B cell (primary cell): ENCODE results near the gene CPSF2. TPM values are rescaled to one million over a fixed set of nuclear protein-coding genes. Genes with fewer than 3 reads are reported as not detected.

Source experiments
- ATAC-seq: fragments of 200-7000 bp; cut with Tn5 transposase; one replicate; pipeline ENCODE4 v1.10.0; 2021; ENCODE audit warnings: low read depth, mild to moderate bottlenecking, moderate number of reproducible peaks, moderate library complexity
- CTCF ChIA-PET: fragments of 350-600 bp; sonication (Branson Sonifier 250); formaldehyde crosslinking; loops from one replicate; lab custom pipeline; 2021; ENCODE audit warnings: antibody characterized with exemption, inconsistent platforms; lab: Charles Lee
- POLR2A ChIA-PET: fragments of 350-600 bp; sonication (Branson Sonifier 250); formaldehyde crosslinking; loops from one replicate; lab custom pipeline; 2021; ENCODE audit warnings: antibody characterized with exemption; lab: Charles Lee
- DNase-seq: peaks from one replicate; pipeline ENCODE4 v3.0.0; 2013
- H2AFZ ChIP-seq: 2 replicates; pipeline ENCODE4 v1.6.1; 2012; ENCODE audit warnings: mild to moderate bottlenecking, low read depth, low read length; ENCODE audit not compliant: insufficient read depth, poor library complexity, severe bottlenecking
- H3K27ac ChIP-seq, 2 donors: 1 replicate in 1 of 2; 2 replicates in 1 of 2; pipeline ENCODE4 v1.5.1; 2012 to 2013; ENCODE audit warnings: low read length in 2 of 2, mild to moderate bottlenecking in 2 of 2, moderate library complexity in 1 of 2
- H3K27me3 ChIP-seq, 4 experiments: fragments of 200-600 bp in 1 of 4; sonication (generic) in 1 of 4; replicated peaks in 1 of 4; 1 replicate in 2 of 4; 2 replicates in 2 of 4; pipeline versions ENCODE4 v1.6.1 to v1.7.0; 2013 to 2016; ENCODE audit warnings: low read length in 3 of 4, mild to moderate bottlenecking in 2 of 4, mixed read lengths in 1 of 4, moderate library complexity in 1 of 4; ENCODE audit not compliant: insufficient read depth in 4 of 4, control insufficient read depth in 3 of 4; ENCODE audit errors: control extremely low read depth in 1 of 4
- H3K36me3 ChIP-seq, 2 experiments: replicated peaks in 1 of 2; 1 replicate in 1 of 2; 2 replicates in 1 of 2; pipeline versions ENCODE4 v1.6.1 to v1.7.1; 2013; ENCODE audit warnings: low read length in 1 of 2; ENCODE audit not compliant: insufficient read depth in 2 of 2, control insufficient read depth in 1 of 2; ENCODE audit errors: control extremely low read depth in 1 of 2, extremely low read depth in 1 of 2
- H3K4me1 ChIP-seq, 2 donors: fragments of 200-600 bp in 1 of 2; sonication (generic) in 1 of 2; 1 replicate in 1 of 2; 2 replicates in 1 of 2; pipeline versions ENCODE4 v1.5.1 to v1.6.1; 2013 to 2017; ENCODE audit warnings: low read length in 2 of 2; ENCODE audit not compliant: control insufficient read depth in 2 of 2, insufficient read depth in 2 of 2
- H3K4me2 ChIP-seq: replicated peaks from 2 replicates; pipeline ENCODE3; 2012; ENCODE audit warnings: mild to moderate bottlenecking, low read depth, low read length; ENCODE audit not compliant: poor library complexity, severe bottlenecking
- H3K4me3 ChIP-seq, 5 experiments: fragments of 200-600 bp in 1 of 5; sonication (generic) in 1 of 5; 1 replicate in 3 of 5; 2 replicates in 2 of 5; pipeline versions ENCODE4 v1.5.1 to v1.7.0; 2011 to 2016; ENCODE audit warnings: low read length in 4 of 5, mild to moderate bottlenecking in 4 of 5, low read depth in 2 of 5, control low read depth in 1 of 5, moderate library complexity in 1 of 5; ENCODE audit not compliant: insufficient read depth in 1 of 5; ENCODE audit errors: control extremely low read depth in 1 of 5, extremely low read depth in 1 of 5
- H3K79me2 ChIP-seq: fragments of 200-600 bp; sonication (generic); one replicate; pipeline ENCODE4 v1.6.0; 2016; ENCODE audit warnings: low read length; ENCODE audit not compliant: control insufficient read depth, insufficient read depth
- H3K9ac ChIP-seq: fragments of 200-600 bp; sonication (generic); 2 replicates; pipeline ENCODE4 v1.6.1; 2017; ENCODE audit warnings: mild to moderate bottlenecking, low read length, moderate library complexity
- H3K9me3 ChIP-seq, 3 donors: one replicate each; pipeline versions ENCODE4 v1.6.1 to v1.7.1; 2013; ENCODE audit warnings: low read length in 2 of 3; ENCODE audit not compliant: control insufficient read depth in 2 of 3, insufficient read depth in 1 of 3; ENCODE audit errors: control extremely low read depth in 1 of 3
- H4K20me1 ChIP-seq: 2 replicates; pipeline ENCODE4 v1.6.0; 2012; ENCODE audit warnings: mild to moderate bottlenecking, low read length; ENCODE audit not compliant: insufficient read depth, control insufficient read depth, poor library complexity, severe bottlenecking
- H3K27ac Mint-ChIP-seq: one replicate; pipeline ENCODE4 v1.8.0; 2021; ENCODE audit warnings: mixed read lengths
- H3K27me3 Mint-ChIP-seq: one replicate; pipeline ENCODE4 v1.8.0; 2021; ENCODE audit warnings: mixed read lengths
- H3K4me1 Mint-ChIP-seq: one replicate; pipeline ENCODE4 v1.8.0; 2021; ENCODE audit warnings: mixed read lengths
- H3K4me3 Mint-ChIP-seq: one replicate; pipeline ENCODE4 v1.8.0; 2021; ENCODE audit warnings: mixed read lengths
- H3K9me3 Mint-ChIP-seq: one replicate; pipeline ENCODE4 v1.8.0; 2022; ENCODE audit warnings: mixed read lengths; ENCODE audit not compliant: insufficient read depth
- EZH2 ChIP-seq: IDR thresholded peaks from 2 replicates; pipeline ENCODE4 v1.6.1; 2012; ENCODE audit warnings: borderline replicate concordance, low read depth, mild to moderate bottlenecking, moderate library complexity, low read length; ENCODE audit not compliant: insufficient read depth, poor library complexity, severe bottlenecking
- WGBS: methylation state at CpG from one replicate; pipeline ENCODE4 v1.1.5; 2013; ENCODE audit warnings: missing lambda C conversion rate; ENCODE audit not compliant: insufficient coverage; 5-methylcytosine and 5-hydroxymethylcytosine counted together
- intact Hi-C: fragments of 100-400 bp; cut with micrococcal nuclease; formaldehyde crosslinking; loops from one replicate; pipeline ENCODE4 v1.10.0; 2022
- polyA plus RNA-seq: library from polyadenylated mRNA; depleted of rRNA; stranded (reverse); fragments of >200 nt; gene quantifications from 2 replicates; pipeline ENCODE4 v1.2.3, GENCODE V29; 2012
- total RNA-seq, 2 donors: library from RNA; stranded (reverse); fragments of 120-200 nt in 1 of 2; gene quantifications; 1 replicate in 1 of 2; 2 replicates in 1 of 2; pipeline versions ENCODE4 v1.2.3 to v1.2.4, GENCODE V29; 2013 to 2022
- TF ChIP-seq, protein P1 (sequence below): fragments of 200-600 bp; IDR thresholded peaks from one replicate; pipeline ENCODE4 v1.8.0; 2022; ENCODE audit warnings: antibody characterized with exemption, mild to moderate bottlenecking

Gene CPSF2
- total and polyA plus RNA-seq, 2 donors (not counting 1 experiment from before 2014, with no cell fraction given): 5.2 to 42.6 TPM

- H3K4me3 Mint-ChIP-seq: no peak overlapping the region
- CTCF ChIA-PET: no interaction called here
Observed at GRCh38 chr14:92164958-92165357, 43.2 kb downstream of the CPSF2 start.

DNA sequence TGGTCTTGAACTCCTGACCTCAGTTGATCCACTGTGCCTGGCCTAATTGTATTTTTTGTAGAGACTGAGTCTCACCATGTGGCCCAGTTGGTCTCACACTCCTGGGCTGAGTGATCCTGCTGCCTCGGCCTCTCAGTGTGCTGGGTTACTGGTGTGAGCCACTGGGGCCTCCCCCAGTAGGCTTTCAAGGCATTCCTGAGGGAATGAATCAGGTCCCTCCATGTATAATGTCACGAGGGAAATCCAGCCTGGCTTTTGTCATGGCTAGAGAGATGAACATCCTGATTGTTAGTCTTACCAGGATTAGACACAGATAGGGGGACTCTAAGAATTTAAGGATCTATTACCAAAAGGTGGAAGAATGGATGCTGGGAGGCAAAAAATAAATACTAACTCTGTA lies 51.9 kb downstream of the CPSF2 start:
- CTCF ChIA-PET: no interaction called here
- Histone ChIP-seq H4K20me1 (no peaks in the 10 kb centered on the region), H3K9me3 (peaks cover 0 to 2% (median 0%) of the 10 kb centered on the region in 3 donors), H3K4me2 (no peak overlapping the region), H3K4me1 (no peaks in the 10 kb centered on the region), H3K79me2 (no peaks in the 10 kb centered on the region), H3K9ac (no peak overlapping the region), H3K27ac (no peak overlapping the region), H2AFZ (no peak overlapping the region), H3K27me3 (no peaks in the 10 kb centered on the region), H3K36me3 (peaks cover 0 to 2% of the 10 kb centered on the region in 2 experiments), H3K4me3 (no peak overlapping the region)
- intact Hi-C loops: no loop called here
- TF ChIP-seq, protein P1, sequence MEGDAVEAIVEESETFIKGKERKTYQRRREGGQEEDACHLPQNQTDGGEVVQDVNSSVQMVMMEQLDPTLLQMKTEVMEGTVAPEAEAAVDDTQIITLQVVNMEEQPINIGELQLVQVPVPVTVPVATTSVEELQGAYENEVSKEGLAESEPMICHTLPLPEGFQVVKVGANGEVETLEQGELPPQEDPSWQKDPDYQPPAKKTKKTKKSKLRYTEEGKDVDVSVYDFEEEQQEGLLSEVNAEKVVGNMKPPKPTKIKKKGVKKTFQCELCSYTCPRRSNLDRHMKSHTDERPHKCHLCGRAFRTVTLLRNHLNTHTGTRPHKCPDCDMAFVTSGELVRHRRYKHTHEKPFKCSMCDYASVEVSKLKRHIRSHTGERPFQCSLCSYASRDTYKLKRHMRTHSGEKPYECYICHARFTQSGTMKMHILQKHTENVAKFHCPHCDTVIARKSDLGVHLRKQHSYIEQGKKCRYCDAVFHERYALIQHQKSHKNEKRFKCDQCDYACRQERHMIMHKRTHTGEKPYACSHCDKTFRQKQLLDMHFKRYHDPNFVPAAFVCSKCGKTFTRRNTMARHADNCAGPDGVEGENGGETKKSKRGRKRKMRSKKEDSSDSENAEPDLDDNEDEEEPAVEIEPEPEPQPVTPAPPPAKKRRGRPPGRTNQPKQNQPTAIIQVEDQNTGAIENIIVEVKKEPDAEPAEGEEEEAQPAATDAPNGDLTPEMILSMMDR: no peak
- TF ChIP-seq EZH2: no peak
- ATAC-seq: no peak
- Mint-ChIP-seq H3K27me3 (no peaks in the 10 kb centered on the region), H3K4me1 (no peaks in the 10 kb centered on the region), H3K4me3 (no peak overlapping the region), H3K27ac (no peak overlapping the region), H3K9me3 (no peaks in the 10 kb centered on the region)
- no peak for DNase-seq
- POLR2A ChIA-PET: no interaction called here
- 96% methylated on average over 2 of the region's 2 CpGs for WGBS

More at GRCh38 chr14:92164958-92165357, 43.2 kb downstream of the CPSF2 start:
- H2AFZ ChIP-seq: no peak overlapping the region
- no peak overlapping the region for H3K9ac ChIP-seq
- H3K4me2 ChIP-seq: no peak overlapping the region
- no peak overlapping the region for H3K27ac Mint-ChIP-seq
- H3K4me1 Mint-ChIP-seq: no peaks in the 10 kb centered on the region
- H3K9me3 ChIP-seq: peaks cover 3% of the 10 kb centered on the region in 3 donors
- H4K20me1 ChIP-seq: no peaks in the 10 kb centered on the region
- DNase-seq (no peak), ATAC-seq (no peak)
- POLR2A ChIA-PET: no interaction called here
- no peaks in the 10 kb centered on the region for H3K4me1 ChIP-seq
- intact Hi-C loops: no loop called here
- no CpG with 5 or more reads among the region's 2 CpGs for WGBS
- H3K27me3 ChIP-seq: no peaks in the 10 kb centered on the region
- TF ChIP-seq EZH2: no peak
- TF ChIP-seq, protein P1: no peak
- no peak overlapping the region for H3K27ac ChIP-seq
- H3K36me3 ChIP-seq: peaks cover 3 to 20% of the 10 kb centered on the region in 2 experiments
- H3K27me3 Mint-ChIP-seq: no peaks in the 10 kb centered on the region
- no peaks in the 10 kb centered on the region for H3K79me2 ChIP-seq
- H3K4me3 ChIP-seq: no peak overlapping the region
- peaks cover 3% of the 10 kb centered on the region for H3K9me3 Mint-ChIP-seq
